Choroid plexus epithelial cell (primary cell): ENCODE measurements around the gene STAMBPL1.
A peak's percentile ranks its signal among the peaks of the same experiment; 100 is the strongest.

Experiments used
- DNase-seq: peaks from one replicate; pipeline ENCODE4 v3.0.0-alpha.2; 2010; ENCODE audit warnings: low read depth
- H3K4me3 ChIP-seq: 2 replicates; pipeline ENCODE4 v1.5.1; 2011; ENCODE audit warnings: low read depth, mild to moderate bottlenecking, control low read depth, low read length, moderate library complexity
- CTCF ChIP-seq: conservative IDR thresholded peaks from 2 replicates; pipeline ENCODE4 v1.5.1; 2011; ENCODE audit warnings: low read depth, mild to moderate bottlenecking, control low read depth, inconsistent platforms, low read length, moderate library complexity

The STAMBPL1 gene

GRCh38 chr10:88964360-88964759, 84.3 kb downstream of the STAMBPL1 start:
- no peak for TF ChIP-seq CTCF
- no peak overlapping the region for H3K4me3 ChIP-seq
- no peak for DNase-seq

- DNase-seq = peak; percentile 48
- H3K4me3 ChIP-seq = no peak overlapping the region
- no peak for TF ChIP-seq CTCF
Measured at GRCh38 chr10:88964869-88965415, 84.9 kb downstream of the STAMBPL1 start.

GRCh38 chr10:88966797-88967196, 86.8 kb downstream of the STAMBPL1 start:
- no peak for DNase-seq
- TF ChIP-seq CTCF = no peak
- H3K4me3 ChIP-seq = no peak overlapping the region

DNA sequence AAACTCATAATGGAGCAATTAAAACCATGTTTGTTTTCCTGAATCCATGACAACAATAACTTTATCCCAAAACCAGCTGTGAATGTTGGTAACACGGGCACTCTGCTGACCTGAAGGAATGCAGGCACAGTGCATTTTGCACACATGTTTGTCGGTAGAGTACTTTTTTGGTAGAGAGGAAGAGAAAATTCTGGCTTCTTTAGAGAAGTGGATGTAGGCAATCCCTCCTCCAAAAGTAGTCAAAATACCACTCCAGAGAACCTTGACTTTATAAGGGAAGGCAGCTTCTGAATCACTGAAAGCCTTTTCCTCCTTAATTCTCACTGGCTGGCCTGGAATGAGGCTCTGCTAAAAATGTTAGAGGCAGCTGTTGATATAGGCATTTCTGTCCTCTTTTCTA, 88.3 kb downstream of the STAMBPL1 start:
- no peak for DNase-seq
- no peak for TF ChIP-seq CTCF
- H3K4me3 ChIP-seq = no peak overlapping the region

GRCh38 chr10:88971221-88972061, 91.4 kb downstream of the STAMBPL1 start:
- DNase-seq = no peak
- no peak for TF ChIP-seq CTCF
- H3K4me3 ChIP-seq = no peak overlapping the region
